Measurements from ENCODE around the gene WHRN.

DNA sequence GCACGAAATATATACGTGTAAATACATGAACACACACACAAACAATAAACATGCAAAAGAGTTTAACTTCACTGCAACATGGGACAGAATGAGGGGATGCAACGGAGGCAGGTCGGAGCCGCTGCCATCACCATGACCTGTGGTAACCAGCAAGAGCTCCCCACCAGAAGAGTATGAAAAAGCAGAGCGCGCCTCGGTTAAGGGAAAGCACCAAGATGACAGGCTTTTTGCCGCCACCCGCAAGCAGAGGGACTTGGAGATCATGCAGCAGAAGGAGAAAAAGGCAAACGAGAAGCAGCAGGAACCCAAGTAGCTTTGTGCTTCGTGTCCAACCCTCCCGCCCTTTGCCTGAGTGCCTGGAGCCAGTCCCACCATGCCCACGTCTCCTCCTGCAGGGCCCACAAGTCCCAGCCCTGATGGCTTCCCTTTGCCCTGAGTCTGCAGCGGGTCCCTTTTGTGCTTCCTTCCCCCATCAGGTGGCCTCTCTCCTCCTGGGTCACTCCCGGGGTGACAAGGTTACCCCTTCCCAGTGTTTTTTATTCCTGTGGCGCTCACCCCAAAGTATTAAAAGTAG lies 13.8 kb downstream of the WHRN start:
- TF ChIP-seq CTCF (IDR thresholded peaks at IDR 0.05; ENCODE audit: insufficient read depth, low read length, poor library complexity, severe bottlenecking), result no peak
- TF ChIP-seq EZH2phosphoT487 (conservative IDR thresholded peaks at IDR 0.05; ENCODE audit: low read length), result no peak
